ENCODE results near the gene ZFYVE21. TPM values are rescaled to one million over a fixed set of nuclear protein-coding genes. Genes with fewer than 3 reads are reported as not detected.

ZFYVE21 gene
- total RNA-seq, 2 experiments from 2014 or later, result 17.4 to 18.6 TPM

DNA sequence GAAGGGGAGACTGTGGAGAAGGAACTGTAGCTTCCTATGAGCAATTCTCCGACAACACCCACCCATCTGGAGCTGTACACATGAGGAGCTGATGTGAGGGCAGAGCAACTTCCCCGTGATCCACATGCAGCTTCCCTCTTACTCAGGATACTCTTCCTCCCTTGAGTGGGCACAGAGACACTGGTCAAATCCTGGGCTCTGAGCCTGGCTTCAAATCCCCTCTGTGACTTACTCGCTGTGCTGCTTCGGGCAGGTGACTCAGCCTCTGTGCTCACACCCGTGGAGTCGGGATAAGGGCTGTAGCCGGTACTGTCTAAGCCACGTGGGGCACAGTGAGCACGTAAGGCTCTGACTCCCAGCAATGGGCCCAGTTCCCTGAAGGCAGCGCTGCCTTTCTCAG, 31.1 kb downstream of the ZFYVE21 start:
- H3K4me1 Mint-ChIP-seq, result peaks cover 20% of the 10 kb centered on the region
- CTCF ChIA-PET, result interaction anchor here (0.8 kb wide), 1 partner anchor 20 kb away, joined by 3 read pairs; no protein-coding TSS in a partner anchor
- DNase-seq (no peak), ATAC-seq (no peak)
- H3K27me3 Mint-ChIP-seq, result no peaks in the 10 kb centered on the region
- no peak overlapping the region for H3K27ac Mint-ChIP-seq
- H3K36me3 Mint-ChIP-seq, result no peaks in the 10 kb centered on the region
- no peak overlapping the region for H3K4me3 Mint-ChIP-seq
- H3K9me3 Mint-ChIP-seq (ENCODE audit: low read depth), result no peaks in the 10 kb centered on the region

DNA sequence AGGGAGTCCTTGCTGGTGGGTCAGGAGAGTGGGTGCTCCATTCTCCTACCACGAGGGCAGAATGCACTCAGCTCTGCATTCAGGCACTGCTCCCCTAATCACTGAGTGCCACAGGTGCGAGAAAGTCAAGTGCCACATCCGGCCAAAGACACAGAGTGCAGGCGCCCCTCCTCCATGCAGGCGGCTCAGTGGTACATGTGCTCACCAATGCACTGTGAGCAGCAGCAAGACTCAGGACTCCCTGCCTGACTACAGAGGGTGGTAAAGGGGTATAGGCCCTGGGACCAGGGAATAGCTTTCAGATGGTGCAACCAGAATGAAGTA, 32.9 kb downstream of the ZFYVE21 start:
- CTCF ChIA-PET, result interaction anchor here (1.0 to 1.4 kb wide), 2 partner anchors 34 to 60 kb away, joined by 3 read pairs; no protein-coding TSS in a partner anchor
- ATAC-seq (peak; percentile 99), DNase-seq (peak; percentile 85)
- no peaks in the 10 kb centered on the region for H3K36me3 Mint-ChIP-seq
- peak overlapping the region; percentile 40 for H3K27ac Mint-ChIP-seq
- H3K9me3 Mint-ChIP-seq (ENCODE audit: low read depth), result no peaks in the 10 kb centered on the region
- H3K4me3 Mint-ChIP-seq, result no peak overlapping the region
- peaks cover 20% of the 10 kb centered on the region for H3K4me1 Mint-ChIP-seq
- H3K27me3 Mint-ChIP-seq, result no peaks in the 10 kb centered on the region

- Mint-ChIP-seq H3K4me3 (no peak overlapping the region), H3K27me3 (no peaks in the 10 kb centered on the region), H3K9me3 (ENCODE audit: low read depth) (no peaks in the 10 kb centered on the region), H3K4me1 (peaks cover 20% of the 10 kb centered on the region), H3K27ac (no peak overlapping the region), H3K36me3 (no peaks in the 10 kb centered on the region)
- CTCF ChIA-PET, result interaction anchor here (1.4 kb wide), 1 partner anchor 35 kb away, joined by 3 read pairs; no protein-coding TSS in a partner anchor
- DNase-seq (no peak), ATAC-seq (no peak)
Observed at GRCh38 chr14:103749452-103749851, 33.8 kb downstream of the ZFYVE21 start.

DNA sequence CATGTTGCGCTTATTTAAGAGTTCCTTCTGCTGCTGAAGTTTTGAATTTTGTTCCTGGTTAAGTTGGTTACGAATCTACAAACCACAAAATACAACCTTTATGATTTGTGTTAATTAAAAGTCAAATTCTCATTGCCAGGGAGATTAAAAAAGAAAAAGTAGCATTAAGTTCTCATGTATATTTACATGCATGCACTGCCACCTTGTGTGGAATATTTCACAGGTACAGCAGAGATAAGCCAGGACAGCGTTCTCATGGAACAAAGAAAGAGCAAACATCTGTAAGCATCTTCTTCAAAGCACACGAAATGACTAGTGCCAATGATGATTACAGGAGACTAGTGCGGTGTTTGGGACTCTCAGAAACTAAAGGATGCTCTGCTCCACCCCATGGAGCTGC, 34.2 kb downstream of the ZFYVE21 start:
- Mint-ChIP-seq H3K9me3 (ENCODE audit: low read depth) (no peaks in the 10 kb centered on the region), H3K27me3 (no peaks in the 10 kb centered on the region), H3K36me3 (no peaks in the 10 kb centered on the region), H3K4me3 (no peak overlapping the region), H3K27ac (no peak overlapping the region), H3K4me1 (peaks cover 20% of the 10 kb centered on the region)
- no peak for DNase-seq
- CTCF ChIA-PET, result no interaction called here
- no peak for ATAC-seq

- Mint-ChIP-seq H3K27ac (no peak overlapping the region), H3K36me3 (no peaks in the 10 kb centered on the region), H3K9me3 (ENCODE audit: low read depth) (no peaks in the 10 kb centered on the region), H3K4me3 (no peak overlapping the region), H3K27me3 (no peaks in the 10 kb centered on the region), H3K4me1 (peaks cover 8% of the 10 kb centered on the region)
- DNase-seq (no peak), ATAC-seq (no peak)
- CTCF ChIA-PET, result interaction anchor here (0.9 kb wide), 1 partner anchor 52 kb away, joined by 3 read pairs; no protein-coding TSS in a partner anchor
Observed at GRCh38 chr14:103753774-103754173, 38.2 kb downstream of the ZFYVE21 start.

DNA sequence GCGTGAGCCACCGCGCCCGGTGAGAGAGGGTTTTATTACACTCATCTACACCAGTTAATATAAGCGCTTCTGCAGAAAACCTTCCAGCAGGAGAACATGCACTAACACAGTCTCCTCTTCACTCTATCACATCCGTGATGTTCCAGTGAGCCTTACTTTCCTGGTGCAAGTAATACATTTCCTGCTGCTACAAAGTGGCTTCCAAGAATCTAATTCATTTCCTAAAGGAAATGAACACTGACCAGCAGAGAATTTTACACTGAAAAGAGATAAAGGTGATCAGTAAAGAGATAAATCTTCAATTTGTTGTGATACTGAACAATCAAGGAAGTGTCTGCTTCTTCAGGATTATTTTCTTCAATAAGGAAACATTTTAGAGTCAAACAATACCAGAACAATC, 39.5 kb downstream of the ZFYVE21 start:
- ATAC-seq, result no peak
- H3K27me3 Mint-ChIP-seq, result no peaks in the 10 kb centered on the region
- no peaks in the 10 kb centered on the region for H3K36me3 Mint-ChIP-seq
- H3K9me3 Mint-ChIP-seq (ENCODE audit: low read depth), result no peaks in the 10 kb centered on the region
- no peak for DNase-seq
- CTCF ChIA-PET, result interaction anchor here (0.7 to 1.1 kb wide), 2 partner anchors 11 to 19 kb away, joined by 3 to 5 read pairs; no protein-coding TSS in a partner anchor
- H3K27ac Mint-ChIP-seq, result no peak overlapping the region
- no peak overlapping the region for H3K4me3 Mint-ChIP-seq
- no peaks in the 10 kb centered on the region for H3K4me1 Mint-ChIP-seq

GRCh38 chr14:103758059-103758776, 42.6 kb downstream of the ZFYVE21 start:
- H3K9me3 Mint-ChIP-seq (ENCODE audit: low read depth), result no peaks in the 10 kb centered on the region
- H3K27ac Mint-ChIP-seq, result no peak overlapping the region
- no peaks in the 10 kb centered on the region for H3K4me1 Mint-ChIP-seq
- no peaks in the 10 kb centered on the region for H3K36me3 Mint-ChIP-seq
- H3K27me3 Mint-ChIP-seq, result no peaks in the 10 kb centered on the region
- CTCF ChIA-PET, result no interaction called here
- H3K4me3 Mint-ChIP-seq, result no peak overlapping the region
- DNase-seq (no peak), ATAC-seq (no peak)

DNA sequence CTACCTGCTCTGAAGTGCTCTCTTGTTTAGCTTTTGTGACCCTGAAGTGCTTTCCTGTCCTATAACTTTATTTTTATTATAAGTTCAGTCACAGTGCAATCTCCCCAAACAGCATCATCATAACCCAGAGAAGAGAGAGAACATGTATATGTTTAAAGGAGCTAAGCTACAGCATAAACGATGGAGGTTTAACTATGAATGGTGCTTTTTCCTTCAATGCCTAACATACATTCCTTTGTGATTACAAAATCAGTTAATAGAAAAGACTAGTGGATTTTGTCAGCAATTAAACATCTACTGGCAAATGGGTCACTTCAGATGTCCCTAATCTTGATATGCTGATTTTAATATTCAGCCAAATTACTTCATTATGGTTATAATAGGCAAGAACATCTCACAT, 46.4 kb downstream of the ZFYVE21 start:
- H3K27ac Mint-ChIP-seq, result no peak overlapping the region
- no peak overlapping the region for H3K4me3 Mint-ChIP-seq
- H3K36me3 Mint-ChIP-seq, result no peaks in the 10 kb centered on the region
- DNase-seq (no peak), ATAC-seq (no peak)
- peaks cover 8% of the 10 kb centered on the region for H3K4me1 Mint-ChIP-seq
- H3K27me3 Mint-ChIP-seq, result no peaks in the 10 kb centered on the region
- no peaks in the 10 kb centered on the region for H3K9me3 Mint-ChIP-seq (ENCODE audit: low read depth)
- CTCF ChIA-PET, result no interaction called here

DNA sequence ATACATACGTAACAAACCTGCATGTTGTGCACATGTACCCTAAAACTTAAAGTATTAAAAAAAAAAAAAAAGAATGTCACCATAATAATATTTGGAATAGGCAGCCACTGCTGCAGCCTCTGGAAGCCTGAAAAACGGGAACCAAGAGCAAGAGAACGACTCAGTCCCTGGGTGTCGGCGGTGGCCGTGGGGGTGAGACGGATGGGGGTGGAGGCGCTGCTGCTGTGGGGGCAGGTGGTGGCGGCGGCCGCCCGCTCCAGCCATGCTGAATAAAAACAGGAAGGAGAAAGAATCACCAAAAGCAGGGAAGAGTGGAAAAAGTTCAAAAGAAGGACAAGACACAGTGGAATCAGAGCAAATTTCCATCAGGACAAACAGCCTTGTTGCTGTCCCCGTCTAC, 46.9 kb downstream of the ZFYVE21 start:
- H3K27ac Mint-ChIP-seq, result no peak overlapping the region
- no peak overlapping the region for H3K4me3 Mint-ChIP-seq
- ATAC-seq, result no peak
- no peaks in the 10 kb centered on the region for H3K36me3 Mint-ChIP-seq
- no peak for DNase-seq
- CTCF ChIA-PET, result no interaction called here
- no peaks in the 10 kb centered on the region for H3K27me3 Mint-ChIP-seq
- H3K9me3 Mint-ChIP-seq (ENCODE audit: low read depth), result no peaks in the 10 kb centered on the region
- peaks cover 8% of the 10 kb centered on the region for H3K4me1 Mint-ChIP-seq

DNA sequence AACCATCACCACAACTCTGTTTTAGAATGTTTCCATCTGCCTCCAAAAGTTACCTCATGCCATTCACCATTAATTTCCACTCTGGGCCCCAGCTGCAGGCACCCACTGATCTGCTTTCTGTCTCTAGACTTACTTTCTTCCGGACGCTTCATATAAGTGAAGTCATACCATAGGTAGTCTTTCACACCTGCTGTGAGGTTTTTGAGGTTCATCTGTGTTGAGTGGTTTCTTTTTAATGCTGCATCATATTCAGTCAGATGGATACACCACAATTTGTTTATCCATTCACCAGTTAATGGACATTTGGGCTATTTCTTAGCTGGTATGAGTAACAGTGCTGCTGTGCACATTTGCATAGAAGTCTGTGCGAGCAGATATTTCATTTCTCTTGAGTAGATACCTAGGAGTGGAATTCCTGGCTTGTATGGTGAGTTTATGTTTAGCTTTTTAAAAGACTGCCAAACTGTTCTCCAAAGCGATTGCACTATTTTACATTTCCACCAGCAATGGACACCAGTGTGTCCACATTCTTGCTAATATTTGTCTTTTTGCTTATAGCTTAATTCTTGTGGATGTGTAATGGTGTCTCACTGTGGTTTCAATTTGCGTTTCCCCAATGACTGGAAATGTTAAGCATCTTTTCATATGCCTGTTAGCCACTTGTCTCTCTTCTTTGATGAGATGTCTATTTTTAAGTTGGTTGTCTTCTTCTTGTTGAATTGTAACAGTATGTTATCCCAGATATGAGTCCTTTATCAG, 48.3 kb downstream of the ZFYVE21 start:
- no peaks in the 10 kb centered on the region for H3K9me3 Mint-ChIP-seq (ENCODE audit: low read depth)
- ATAC-seq (peak; percentile 27), DNase-seq (no peak)
- H3K36me3 Mint-ChIP-seq, result no peaks in the 10 kb centered on the region
- no peak overlapping the region for H3K4me3 Mint-ChIP-seq
- no peaks in the 10 kb centered on the region for H3K27me3 Mint-ChIP-seq
- peaks cover 8% of the 10 kb centered on the region for H3K4me1 Mint-ChIP-seq
- H3K27ac Mint-ChIP-seq, result no peak overlapping the region
- CTCF ChIA-PET, result interaction anchor here (1.3 kb wide), 1 partner anchor 45 kb away, joined by 6 read pairs; no protein-coding TSS in a partner anchor

DNA sequence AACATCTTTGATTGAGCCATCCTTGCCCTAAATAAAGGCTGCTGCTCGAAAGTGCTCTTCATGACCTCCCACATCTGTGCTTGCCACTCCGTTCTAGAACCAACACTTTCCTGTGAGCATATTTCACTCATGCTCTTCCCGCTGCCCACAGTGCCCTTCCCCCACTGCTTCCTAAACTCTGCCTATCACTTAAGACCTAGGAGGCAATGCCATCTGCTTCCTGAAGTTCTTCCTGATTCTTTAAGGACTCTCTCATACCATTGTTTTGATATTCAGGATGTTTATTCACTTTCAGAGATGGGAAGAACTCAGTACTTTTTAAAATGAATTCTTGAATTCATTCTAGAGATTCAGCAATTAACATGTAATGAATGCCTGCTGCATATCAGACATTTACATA, 49.9 kb downstream of the ZFYVE21 start:
- no peak for ATAC-seq
- CTCF ChIA-PET, result interaction anchor here (1.3 kb wide), 1 partner anchor 145 kb away, joined by 3 read pairs; no protein-coding TSS in a partner anchor

DNA sequence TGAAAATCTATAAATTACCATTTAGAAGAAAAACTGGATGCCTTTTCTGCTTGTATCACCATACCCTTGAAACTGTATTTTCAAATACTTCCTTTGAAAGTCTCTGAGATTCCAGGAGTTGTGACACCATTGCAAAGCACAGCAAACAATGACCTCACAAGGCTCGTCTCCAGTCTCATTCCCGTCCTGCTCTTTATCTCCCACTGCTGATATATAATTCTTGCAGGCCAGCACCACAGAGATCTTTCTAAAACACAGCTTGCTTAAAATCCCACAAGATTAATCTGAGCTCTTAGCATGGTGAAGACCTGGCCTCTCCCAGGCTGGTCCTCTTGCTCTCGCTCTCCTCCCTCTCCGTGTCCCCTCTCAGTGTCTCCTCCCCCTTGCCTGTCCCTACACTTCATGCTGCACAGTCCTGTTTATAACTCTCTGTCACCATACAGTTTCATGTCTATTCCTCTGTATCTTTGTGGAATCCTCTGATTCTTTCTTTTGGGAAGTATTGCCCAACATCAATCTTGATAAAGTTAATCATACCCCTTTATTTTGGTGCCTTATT, 51.8 kb downstream of the ZFYVE21 start:
- Mint-ChIP-seq H3K36me3 (peaks cover 6% of the 10 kb centered on the region), H3K4me1 (peaks cover 8% of the 10 kb centered on the region), H3K27ac (no peak overlapping the region), H3K27me3 (no peaks in the 10 kb centered on the region), H3K9me3 (ENCODE audit: low read depth) (no peaks in the 10 kb centered on the region), H3K4me3 (no peak overlapping the region)
- no peak for DNase-seq
- CTCF ChIA-PET, result no interaction called here
- ATAC-seq, result no peak

More for the DNA sequence above, 49.9 kb downstream of the ZFYVE21 start:
- no peak overlapping the region for H3K4me3 Mint-ChIP-seq
- no peaks in the 10 kb centered on the region for H3K9me3 Mint-ChIP-seq (ENCODE audit: low read depth)
- H3K27ac Mint-ChIP-seq, result no peak overlapping the region
- no peaks in the 10 kb centered on the region for H3K36me3 Mint-ChIP-seq
- DNase-seq, result no peak
- no peaks in the 10 kb centered on the region for H3K27me3 Mint-ChIP-seq
- peaks cover 8% of the 10 kb centered on the region for H3K4me1 Mint-ChIP-seq

GRCh38 chr14:103770500-103770899, 54.9 kb downstream of the ZFYVE21 start:
- CTCF ChIA-PET, result no interaction called here
- no peak overlapping the region for H3K4me3 Mint-ChIP-seq
- DNase-seq (no peak), ATAC-seq (no peak)
- H3K36me3 Mint-ChIP-seq, result peaks cover 6% of the 10 kb centered on the region
- H3K4me1 Mint-ChIP-seq, result no peaks in the 10 kb centered on the region
- H3K9me3 Mint-ChIP-seq (ENCODE audit: low read depth), result no peaks in the 10 kb centered on the region
- no peak overlapping the region for H3K27ac Mint-ChIP-seq
- H3K27me3 Mint-ChIP-seq, result no peaks in the 10 kb centered on the region

DNA sequence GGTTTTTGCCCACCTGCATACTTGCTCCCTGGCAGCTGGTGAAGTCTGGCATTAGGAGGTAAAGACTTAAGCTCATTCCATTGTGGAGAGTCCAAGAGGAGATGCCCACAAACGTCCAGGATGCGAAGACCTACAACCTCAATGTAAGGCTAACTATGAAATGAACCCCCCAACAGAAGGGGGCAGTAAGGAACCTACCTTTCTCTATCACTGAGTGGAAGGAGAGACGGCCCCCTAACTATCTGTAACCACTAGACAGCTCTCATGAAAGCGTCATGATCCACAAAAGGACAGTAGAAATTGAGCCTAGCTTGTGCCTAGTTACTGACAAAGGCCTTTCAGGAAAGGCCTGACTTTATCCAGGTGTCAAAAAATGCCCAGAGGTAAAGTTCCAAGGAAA, 55.3 kb downstream of the ZFYVE21 start:
- Mint-ChIP-seq H3K4me3 (no peak overlapping the region), H3K27me3 (no peaks in the 10 kb centered on the region), H3K36me3 (peaks cover 6% of the 10 kb centered on the region), H3K9me3 (ENCODE audit: low read depth) (no peaks in the 10 kb centered on the region), H3K4me1 (no peaks in the 10 kb centered on the region), H3K27ac (no peak overlapping the region)
- no peak for ATAC-seq
- CTCF ChIA-PET, result no interaction called here
- DNase-seq, result no peak

Measured in activated CD8-positive, alpha-beta memory T cell treated with anti-CD3 and anti-CD28 coated beads, Interleukin-2, amount 10 ng/mL, durations not matched to agents 7 days and 5 days (primary cell).